B cell (primary cell): ENCODE measurements around the gene METTL9. TPM values are rescaled to one million over a fixed set of nuclear protein-coding genes. Genes with fewer than 3 reads are reported as not detected.

Source experiments
- ATAC-seq: fragments of 200-7000 bp; cut with Tn5 transposase; one replicate; pipeline ENCODE4 v1.10.0; 2021; ENCODE audit warnings: low read depth, mild to moderate bottlenecking, moderate number of reproducible peaks, moderate library complexity
- CTCF ChIA-PET: fragments of 350-600 bp; sonication (Branson Sonifier 250); formaldehyde crosslinking; loops from one replicate; lab custom pipeline; 2021; ENCODE audit warnings: antibody characterized with exemption, inconsistent platforms; lab: Charles Lee
- POLR2A ChIA-PET: fragments of 350-600 bp; sonication (Branson Sonifier 250); formaldehyde crosslinking; loops from one replicate; lab custom pipeline; 2021; ENCODE audit warnings: antibody characterized with exemption; lab: Charles Lee
- DNase-seq: peaks from one replicate; pipeline ENCODE4 v3.0.0; 2013
- H2AFZ ChIP-seq: 2 replicates; pipeline ENCODE4 v1.6.1; 2012; ENCODE audit warnings: mild to moderate bottlenecking, low read depth, low read length; ENCODE audit not compliant: insufficient read depth, poor library complexity, severe bottlenecking
- H3K27ac ChIP-seq, 2 donors: 1 replicate in 1 of 2; 2 replicates in 1 of 2; pipeline ENCODE4 v1.5.1; 2012 to 2013; ENCODE audit warnings: low read length in 2 of 2, mild to moderate bottlenecking in 2 of 2, moderate library complexity in 1 of 2
- H3K27me3 ChIP-seq, 4 experiments: fragments of 200-600 bp in 1 of 4; sonication (generic) in 1 of 4; replicated peaks in 1 of 4; 1 replicate in 2 of 4; 2 replicates in 2 of 4; pipeline versions ENCODE4 v1.6.1 to v1.7.0; 2013 to 2016; ENCODE audit warnings: low read length in 3 of 4, mild to moderate bottlenecking in 2 of 4, mixed read lengths in 1 of 4, moderate library complexity in 1 of 4; ENCODE audit not compliant: insufficient read depth in 4 of 4, control insufficient read depth in 3 of 4; ENCODE audit errors: control extremely low read depth in 1 of 4
- H3K36me3 ChIP-seq, 2 experiments: replicated peaks in 1 of 2; 1 replicate in 1 of 2; 2 replicates in 1 of 2; pipeline versions ENCODE4 v1.6.1 to v1.7.1; 2013; ENCODE audit warnings: low read length in 1 of 2; ENCODE audit not compliant: insufficient read depth in 2 of 2, control insufficient read depth in 1 of 2; ENCODE audit errors: control extremely low read depth in 1 of 2, extremely low read depth in 1 of 2
- H3K4me1 ChIP-seq, 2 donors: fragments of 200-600 bp in 1 of 2; sonication (generic) in 1 of 2; 1 replicate in 1 of 2; 2 replicates in 1 of 2; pipeline versions ENCODE4 v1.5.1 to v1.6.1; 2013 to 2017; ENCODE audit warnings: low read length in 2 of 2; ENCODE audit not compliant: control insufficient read depth in 2 of 2, insufficient read depth in 2 of 2
- H3K4me2 ChIP-seq: replicated peaks from 2 replicates; pipeline ENCODE3; 2012; ENCODE audit warnings: mild to moderate bottlenecking, low read depth, low read length; ENCODE audit not compliant: poor library complexity, severe bottlenecking
- H3K4me3 ChIP-seq, 5 experiments: fragments of 200-600 bp in 1 of 5; sonication (generic) in 1 of 5; 1 replicate in 3 of 5; 2 replicates in 2 of 5; pipeline versions ENCODE4 v1.5.1 to v1.7.0; 2011 to 2016; ENCODE audit warnings: low read length in 4 of 5, mild to moderate bottlenecking in 4 of 5, low read depth in 2 of 5, control low read depth in 1 of 5, moderate library complexity in 1 of 5; ENCODE audit not compliant: insufficient read depth in 1 of 5; ENCODE audit errors: control extremely low read depth in 1 of 5, extremely low read depth in 1 of 5
- H3K79me2 ChIP-seq: fragments of 200-600 bp; sonication (generic); one replicate; pipeline ENCODE4 v1.6.0; 2016; ENCODE audit warnings: low read length; ENCODE audit not compliant: control insufficient read depth, insufficient read depth
- H3K9ac ChIP-seq: fragments of 200-600 bp; sonication (generic); 2 replicates; pipeline ENCODE4 v1.6.1; 2017; ENCODE audit warnings: mild to moderate bottlenecking, low read length, moderate library complexity
- H3K9me3 ChIP-seq, 3 donors: one replicate each; pipeline versions ENCODE4 v1.6.1 to v1.7.1; 2013; ENCODE audit warnings: low read length in 2 of 3; ENCODE audit not compliant: control insufficient read depth in 2 of 3, insufficient read depth in 1 of 3; ENCODE audit errors: control extremely low read depth in 1 of 3
- H4K20me1 ChIP-seq: 2 replicates; pipeline ENCODE4 v1.6.0; 2012; ENCODE audit warnings: mild to moderate bottlenecking, low read length; ENCODE audit not compliant: insufficient read depth, control insufficient read depth, poor library complexity, severe bottlenecking
- H3K27ac Mint-ChIP-seq: one replicate; pipeline ENCODE4 v1.8.0; 2021; ENCODE audit warnings: mixed read lengths
- H3K27me3 Mint-ChIP-seq: one replicate; pipeline ENCODE4 v1.8.0; 2021; ENCODE audit warnings: mixed read lengths
- H3K4me1 Mint-ChIP-seq: one replicate; pipeline ENCODE4 v1.8.0; 2021; ENCODE audit warnings: mixed read lengths
- H3K4me3 Mint-ChIP-seq: one replicate; pipeline ENCODE4 v1.8.0; 2021; ENCODE audit warnings: mixed read lengths
- H3K9me3 Mint-ChIP-seq: one replicate; pipeline ENCODE4 v1.8.0; 2022; ENCODE audit warnings: mixed read lengths; ENCODE audit not compliant: insufficient read depth
- EZH2 ChIP-seq: IDR thresholded peaks from 2 replicates; pipeline ENCODE4 v1.6.1; 2012; ENCODE audit warnings: borderline replicate concordance, low read depth, mild to moderate bottlenecking, moderate library complexity, low read length; ENCODE audit not compliant: insufficient read depth, poor library complexity, severe bottlenecking
- WGBS: methylation state at CpG from one replicate; pipeline ENCODE4 v1.1.5; 2013; ENCODE audit warnings: missing lambda C conversion rate; ENCODE audit not compliant: insufficient coverage; 5-methylcytosine and 5-hydroxymethylcytosine counted together
- intact Hi-C: fragments of 100-400 bp; cut with micrococcal nuclease; formaldehyde crosslinking; loops from one replicate; pipeline ENCODE4 v1.10.0; 2022
- polyA plus RNA-seq: library from polyadenylated mRNA; depleted of rRNA; stranded (reverse); fragments of >200 nt; gene quantifications from 2 replicates; pipeline ENCODE4 v1.2.3, GENCODE V29; 2012
- total RNA-seq, 2 donors: library from RNA; stranded (reverse); fragments of 120-200 nt in 1 of 2; gene quantifications; 1 replicate in 1 of 2; 2 replicates in 1 of 2; pipeline versions ENCODE4 v1.2.3 to v1.2.4, GENCODE V29; 2013 to 2022
- TF ChIP-seq, protein P1 (sequence below): fragments of 200-600 bp; IDR thresholded peaks from one replicate; pipeline ENCODE4 v1.8.0; 2022; ENCODE audit warnings: antibody characterized with exemption, mild to moderate bottlenecking

Gene METTL9
- total and polyA plus RNA-seq, 2 donors (not counting 1 experiment from before 2014, with no cell fraction given) = 34.0 to 57.7 TPM

- peaks cover 78% of the 10 kb centered on the region for H3K4me1 Mint-ChIP-seq
Measured at GRCh38 chr16:21652453-21652852, 53.1 kb downstream of the METTL9 start, which contains the start of gene IGSF6. IGSF6 (minus strand) TSS chr16:21652608; CDS start chr16:21652598, 10 bp downstream.

GRCh38 chr16:21653571-21653970 is 54.2 kb downstream of the METTL9 start:
- DNase-seq = no peak
- Histone ChIP-seq H2AFZ (no peak overlapping the region), H3K27ac (no peak overlapping the region), H3K4me2 (no peak overlapping the region), H3K4me1 (peaks cover 69 to 74% of the 10 kb centered on the region in 2 donors), H3K9me3 (peaks cover 0 to 2% (median 0%) of the 10 kb centered on the region in 3 donors), H3K79me2 (peaks cover 22% of the 10 kb centered on the region), H3K4me3 (no peak overlapping the region), H3K36me3 (peaks cover 0 to 5% of the 10 kb centered on the region in 2 experiments), H4K20me1 (no peaks in the 10 kb centered on the region), H3K27me3 (no peaks in the 10 kb centered on the region), H3K9ac (no peak overlapping the region)
- Mint-ChIP-seq H3K4me1 (peaks cover 78% of the 10 kb centered on the region), H3K27ac (peak overlapping the region; percentile 20), H3K9me3 (no peaks in the 10 kb centered on the region), H3K4me3 (no peak overlapping the region), H3K27me3 (no peaks in the 10 kb centered on the region)
- POLR2A ChIA-PET = no interaction called here
- intact Hi-C loops = no loop called here
- ATAC-seq = no peak
- CTCF ChIA-PET = interaction anchor here (1.0 to 7.8 kb wide), 3 partner anchors 8 to 57 kb away, joined by 3 to 159 read pairs (median 3); no protein-coding TSS in a partner anchor
- TF ChIP-seq, protein P1, sequence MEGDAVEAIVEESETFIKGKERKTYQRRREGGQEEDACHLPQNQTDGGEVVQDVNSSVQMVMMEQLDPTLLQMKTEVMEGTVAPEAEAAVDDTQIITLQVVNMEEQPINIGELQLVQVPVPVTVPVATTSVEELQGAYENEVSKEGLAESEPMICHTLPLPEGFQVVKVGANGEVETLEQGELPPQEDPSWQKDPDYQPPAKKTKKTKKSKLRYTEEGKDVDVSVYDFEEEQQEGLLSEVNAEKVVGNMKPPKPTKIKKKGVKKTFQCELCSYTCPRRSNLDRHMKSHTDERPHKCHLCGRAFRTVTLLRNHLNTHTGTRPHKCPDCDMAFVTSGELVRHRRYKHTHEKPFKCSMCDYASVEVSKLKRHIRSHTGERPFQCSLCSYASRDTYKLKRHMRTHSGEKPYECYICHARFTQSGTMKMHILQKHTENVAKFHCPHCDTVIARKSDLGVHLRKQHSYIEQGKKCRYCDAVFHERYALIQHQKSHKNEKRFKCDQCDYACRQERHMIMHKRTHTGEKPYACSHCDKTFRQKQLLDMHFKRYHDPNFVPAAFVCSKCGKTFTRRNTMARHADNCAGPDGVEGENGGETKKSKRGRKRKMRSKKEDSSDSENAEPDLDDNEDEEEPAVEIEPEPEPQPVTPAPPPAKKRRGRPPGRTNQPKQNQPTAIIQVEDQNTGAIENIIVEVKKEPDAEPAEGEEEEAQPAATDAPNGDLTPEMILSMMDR = no peak
- no peak for TF ChIP-seq EZH2
- WGBS = 95% methylated on average over 4 of the region's 5 CpGs

More at GRCh38 chr16:21652453-21652852, 53.1 kb downstream of the METTL9 start, which contains the start of gene IGSF6:
- intact Hi-C loops = no loop called here
- no peaks in the 10 kb centered on the region for H3K9me3 ChIP-seq
- H3K9ac ChIP-seq = no peak within 1 kb of the TSS
- no peak within 1 kb of the TSS for H3K4me3 Mint-ChIP-seq
- H3K4me3 ChIP-seq = peak within 1 kb of the TSS in 1 of 5 experiments; percentile 75
- POLR2A ChIA-PET = no interaction called here
- H3K27me3 Mint-ChIP-seq = no peaks in the 10 kb centered on the region
- DNase-seq (no peak), ATAC-seq (no peak)
- H3K27ac ChIP-seq = no peak within 1 kb of the TSS
- H3K36me3 ChIP-seq = peaks cover 0 to 5% of the 10 kb centered on the region in 2 experiments
- no peaks in the 10 kb centered on the region for H3K9me3 Mint-ChIP-seq
- TF ChIP-seq EZH2 = no peak
- TF ChIP-seq, protein P1 = no peak
- peaks cover 69 to 74% of the 10 kb centered on the region in 2 donors for H3K4me1 ChIP-seq
- H3K4me2 ChIP-seq = no peak within 1 kb of the TSS
- H4K20me1 ChIP-seq = no peaks in the 10 kb centered on the region
- WGBS = 99% methylated on average over 6 of the region's 6 CpGs
- no peak within 1 kb of the TSS for H2AFZ ChIP-seq
- CTCF ChIA-PET = interaction anchor here (1.6 kb wide), 1 partner anchor 58 kb away, joined by 3 read pairs; no protein-coding TSS in a partner anchor
- H3K27ac Mint-ChIP-seq = peak within 1 kb of the TSS; percentile 24
- H3K27me3 ChIP-seq = no peaks in the 10 kb centered on the region
- peaks cover 22% of the 10 kb centered on the region for H3K79me2 ChIP-seq
